HepG2 (cell line): ENCODE data around the gene PDZD8. TPM values are rescaled to one million over a fixed set of nuclear protein-coding genes. Genes with fewer than 3 reads are reported as not detected.

ENCODE experiments used
- ATAC-seq: fragments of 200-7000 bp; cut with Tn5 transposase; 3 replicates; pipeline ENCODE4 v1.9.1; 2020; ENCODE audit warnings: mild to moderate bottlenecking, moderate library complexity
- BruUV-seq: library from RNA; stranded (reverse); fragments of 400-500 nt; replicated peaks from 2 replicates; lab custom pipeline; 2021; lab: Mats Ljungman, UMichigan
- CTCF ChIA-PET: fragments of 300-600 bp; formaldehyde crosslinking; extraction: SDS; loops from one replicate; lab custom pipeline; 2021; ENCODE audit warnings: low total read pairs, inconsistent platforms, low intra/inter-chr PET ratio; lab: Yijun Ruan, JAX
- POLR2A ChIA-PET: fragments of 350-600 bp; sonication (Branson Sonifier 250); formaldehyde crosslinking; loops from one replicate; lab custom pipeline; 2020; ENCODE audit warnings: antibody characterized with exemption, inconsistent platforms; lab: Yijun Ruan, JAX
- DNase-seq: peaks from one replicate; pipeline ENCODE4 v3.0.0-alpha.2; 2015; ENCODE audit warnings: low spot score
- FAIRE-seq: peaks from 3 replicates; lab custom pipeline; 2011; peaks lifted over from hg19 to GRCh38; lab: Jason Lieb, UNC
- H2AFZ ChIP-seq: one replicate; pipeline ENCODE4 v1.6.1; 2011; ENCODE audit warnings: low read length, inconsistent platforms
- H3K27ac ChIP-seq: fragments of 300-600 bp; 3 replicates; pipeline ENCODE4 v1.8.0; 2011; ENCODE audit warnings: mixed run types, mild to moderate bottlenecking, mixed read lengths, low read length, inconsistent platforms; ENCODE audit not compliant: insufficient read depth; ENCODE audit errors: extremely low read length
- H3K27me3 ChIP-seq, 2 experiments: fragments of 200-600 bp in 1 of 2; 2 replicates in 1 of 2; 3 replicates in 1 of 2; pipeline versions ENCODE4 v1.6.0 to v1.8.0; 2011; ENCODE audit warnings: low read length in 2 of 2, mild to moderate bottlenecking in 2 of 2, moderate library complexity in 2 of 2, inconsistent platforms in 1 of 2; ENCODE audit not compliant: insufficient read depth in 2 of 2, control insufficient read depth in 1 of 2
- H3K36me3 ChIP-seq, 2 experiments: fragments of 200-600 bp in 1 of 2; replicated peaks in 1 of 2; 2 replicates in 1 of 2; 3 replicates in 1 of 2; pipeline versions ENCODE4 v1.5.1 to v1.8.0; 2011; ENCODE audit warnings: low read length in 2 of 2, inconsistent platforms in 1 of 2; ENCODE audit not compliant: insufficient read depth in 2 of 2, control insufficient read depth in 1 of 2
- H3K4me1 ChIP-seq: 2 replicates; pipeline ENCODE4 v1.5.1; 2012; ENCODE audit warnings: low read length, inconsistent platforms; ENCODE audit not compliant: insufficient read depth
- H3K4me2 ChIP-seq: 2 replicates; pipeline ENCODE4 v1.6.0; 2011; ENCODE audit warnings: low read depth, low read length, inconsistent platforms
- H3K4me3 ChIP-seq, 3 experiments: fragments of 200-600 bp in 1 of 3; sonication (generic), shearing (Covaris generic) in 1 of 3; replicated peaks in 1 of 3; 2 replicates each; pipeline ENCODE4 v1.5.1; 2011 to 2016; ENCODE audit warnings: low read length in 3 of 3, inconsistent platforms in 2 of 3, low read depth in 2 of 3, mild to moderate bottlenecking in 2 of 3, control low read depth in 1 of 3, mixed read lengths in 1 of 3; ENCODE audit not compliant: insufficient read depth in 1 of 3
- H3K79me2 ChIP-seq: one replicate; pipeline ENCODE4 v1.6.1; 2011; ENCODE audit warnings: low read length, inconsistent platforms; ENCODE audit not compliant: insufficient read depth
- H3K9ac ChIP-seq: 2 replicates; pipeline ENCODE4 v1.6.0; 2011; ENCODE audit warnings: mild to moderate bottlenecking, low read depth, low read length, inconsistent platforms; ENCODE audit not compliant: insufficient read depth
- H3K9me3 ChIP-seq: 2 replicates; pipeline ENCODE4 v1.5.1; 2012; ENCODE audit warnings: mild to moderate bottlenecking, low read length
- H4K20me1 ChIP-seq: 2 replicates; pipeline ENCODE4 v1.6.0; 2011; ENCODE audit warnings: inconsistent platforms, mild to moderate bottlenecking, low read length, moderate library complexity; ENCODE audit not compliant: insufficient read depth
- ARID3A ChIP-seq: IDR thresholded peaks from 2 replicates; pipeline ENCODE4 v1.6.1; 2012; ENCODE audit warnings: low read depth, low read length, improper control_type of control experiment
- ATM ChIP-seq: fragments of 450-650 bp; IDR thresholded peaks from 2 replicates; pipeline ENCODE4 v1.7.1; 2017; ENCODE audit warnings: mild to moderate bottlenecking, borderline replicate concordance
- CCDC6 ChIP-seq: sonication (generic); formaldehyde crosslinking; IDR thresholded peaks from 2 replicates; pipeline ENCODE4 v1.8.1; 2022; ENCODE audit warnings: mild to moderate bottlenecking, missing genetic modification reagents, moderate library complexity
- CREM ChIP-seq, 2 experiments: sonication (generic) in 1 of 2; formaldehyde crosslinking in 1 of 2; IDR thresholded peaks; 2 replicates each; pipeline versions ENCODE4 v1.4.0 to v1.6.1; 2016 to 2020; ENCODE audit warnings: antibody characterized with exemption in 1 of 2, mild to moderate bottlenecking in 1 of 2, missing genetic modification reagents in 1 of 2
- FOXA1 ChIP-seq, 2 experiments: fragments of 450-650 bp in 1 of 2; sonication (generic) in 1 of 2; formaldehyde crosslinking in 1 of 2; IDR thresholded peaks; 2 replicates each; pipeline versions ENCODE4 v1.4.0 to v1.6.1; 2016 to 2020; ENCODE audit warnings: missing genetic modification reagents in 1 of 2
- FOXP1 ChIP-seq, 2 experiments: fragments of 450-650 bp in 1 of 2; IDR thresholded peaks; 2 replicates each; pipeline ENCODE4 v1.6.1; 2017 to 2018; ENCODE audit warnings: antibody characterized with exemption in 1 of 2
- GATAD2A ChIP-seq: IDR thresholded peaks from 2 replicates; pipeline ENCODE4 v1.6.1; 2016
- HNF4G ChIP-seq, 2 experiments: sonication (generic) in 1 of 2; formaldehyde crosslinking in 1 of 2; IDR thresholded peaks; 2 replicates each; pipeline versions ENCODE4 v1.4.0 to v1.6.1; 2011 to 2020; ENCODE audit warnings: borderline replicate concordance in 2 of 2, low read depth in 2 of 2, mild to moderate bottlenecking in 2 of 2, low read length in 1 of 2, missing genetic modification reagents in 1 of 2, moderate library complexity in 1 of 2
- IKZF1 ChIP-seq: fragments of 450-650 bp; IDR thresholded peaks from 2 replicates; pipeline ENCODE4 v1.7.1; 2016
- MXI1 ChIP-seq: IDR thresholded peaks from 3 replicates; pipeline ENCODE4 v1.6.1; 2012; ENCODE audit warnings: low read depth, low read length, inconsistent platforms, borderline replicate concordance
- NFRKB ChIP-seq: fragments of 450-650 bp; IDR thresholded peaks from 2 replicates; pipeline ENCODE4 v1.6.1; 2017
- SKI ChIP-seq: fragments of 450-650 bp; IDR thresholded peaks from one replicate; pipeline ENCODE4 v1.6.1; 2018; ENCODE audit warnings: mild to moderate bottlenecking; ENCODE audit not compliant: partially characterized antibody
- TGIF2 ChIP-seq: IDR thresholded peaks from 2 replicates; pipeline ENCODE4 v1.6.1; 2016; ENCODE audit warnings: control low read depth, missing compliant biosample characterization
- TRAFD1 ChIP-seq: sonication (generic); formaldehyde crosslinking; IDR thresholded peaks from 2 replicates; pipeline ENCODE4 v1.5.1; 2020; ENCODE audit warnings: missing genetic modification reagents, mild to moderate bottlenecking, borderline replicate concordance
- ZBTB21 ChIP-seq: sonication (generic); formaldehyde crosslinking; IDR thresholded peaks from 2 replicates; pipeline ENCODE4 v1.4.0; 2020; ENCODE audit warnings: missing genetic modification reagents
- ZFY ChIP-seq: sonication (generic); formaldehyde crosslinking; IDR thresholded peaks from 2 replicates; pipeline ENCODE4 v1.4.0; 2020; ENCODE audit warnings: missing genetic modification reagents
- ZNF101 ChIP-seq: sonication (generic); formaldehyde crosslinking; IDR thresholded peaks from 2 replicates; pipeline ENCODE4 v1.4.0; 2020; ENCODE audit warnings: mild to moderate bottlenecking, low read depth, missing genetic modification reagents, borderline replicate concordance
- ZNF431 ChIP-seq: sonication (generic); formaldehyde crosslinking; IDR thresholded peaks from 2 replicates; pipeline ENCODE4 v1.9.0; 2022; ENCODE audit warnings: missing genetic modification reagents, low read depth, mild to moderate bottlenecking, borderline replicate concordance
- ZNF543 ChIP-seq: sonication (generic); formaldehyde crosslinking; IDR thresholded peaks from 2 replicates; pipeline ENCODE4 v1.4.0; 2020; ENCODE audit warnings: mild to moderate bottlenecking, missing genetic modification reagents
- ZNF639 ChIP-seq: conservative IDR thresholded peaks from 2 replicates; pipeline ENCODE4 v1.6.1; 2018; ENCODE audit warnings: missing genetic modification reagents
- ZNF775 ChIP-seq: sonication (generic); formaldehyde crosslinking; IDR thresholded peaks from 2 replicates; pipeline ENCODE4 v1.4.0; 2020; ENCODE audit warnings: missing genetic modification reagents, mild to moderate bottlenecking, moderate library complexity, borderline replicate concordance
- WGBS: methylation state at CpG from one replicate; pipeline ENCODE4 v1.1.6; 2017; ENCODE audit warnings: low lambda C conversion rate; 5-methylcytosine and 5-hydroxymethylcytosine counted together
- in situ Hi-C: cut with HindIII; loops from 2 replicates; pipeline ENCODE4 v1.10.0; 2017; ENCODE audit warnings: low pct_unique_long_range_greater_than_20kb; ENCODE audit not compliant: extremely low pct_ligation_motif_present
- intact Hi-C: fragments of 100-400 bp; cut with micrococcal nuclease; formaldehyde crosslinking; loops from one replicate; pipeline ENCODE4 v1.10.0; 2022; ENCODE audit not compliant: unreplicated experiment
- polyA plus RNA-seq, 8 experiments: library from polyadenylated mRNA; depleted of rRNA in 3 of 8; stranded (reverse) in 7 of 8; unstranded in 1 of 8; fragments of >200 nt; fragmentation: Illumina TruSeq in 4 of 8; extraction: Trizol in 4 of 8; gene quantifications; 2 replicates each; pipeline versions ENCODE4 v1.2.1 to v1.2.3, GENCODE V29; 2011 to 2016; ENCODE audit warnings: low read depth in 4 of 8, missing spikeins in 1 of 8, mixed read lengths in 1 of 8; ENCODE audit not compliant: insufficient read depth in 1 of 8
- total RNA-seq, 5 experiments: library from RNA; depleted of rRNA; stranded (reverse); fragments of >200 nt; fragmentation: Illumina TruSeq; extraction: Trizol; gene quantifications; 2 replicates each; pipeline ENCODE4 v1.2.3, GENCODE V29; 2016; ENCODE audit warnings: low read depth in 1 of 5

Gene PDZD8
- total and polyA plus RNA-seq, 2 of the 13 experiments (the other 11 are each of a cell fraction or from before 2014, with no cell fraction given) = 11.2 to 32.0 TPM

- intact Hi-C loops = no loop called here
- Histone ChIP-seq H3K4me2 (0 out of 2 replicates have a peak overlapping the region, but pooled peaks have one; percentile 6), H3K4me3 (no peak overlapping the region), H3K9me3 (no peaks in the 10 kb centered on the region), H3K27me3 (peaks cover 0 to 28% of the 10 kb centered on the region in 2 experiments; a peak in 2 of 5 replicates), H2AFZ (no peak overlapping the region), H3K4me1 (peaks cover 39% of the 10 kb centered on the region), H4K20me1 (no peaks in the 10 kb centered on the region), H3K9ac (no peak overlapping the region), H3K79me2 (no peaks in the 10 kb centered on the region), H3K36me3 (no peaks in the 10 kb centered on the region), H3K27ac (no peak overlapping the region)
- in situ Hi-C loops = no loop called here
- 17% methylated on average over 7 of the region's 7 CpGs for WGBS
- ChIA-PET POLR2A (no interaction called here), CTCF (no interaction called here)
- FAIRE-seq (no peak), ATAC-seq (peak; percentile 21; the same call in 1 of the 3 replicates), DNase-seq (peak; percentile 35)
- BruUV-seq = no TSS peak
- peak; percentile 87 for TF ChIP-seq ZBTB21 (CRISPR knock-in tag)
- peak; percentile 23; the same call in 1 of the 3 replicates for TF ChIP-seq MXI1
- TF ChIP-seq ATM = no peak
- TF ChIP-seq ZFY (CRISPR knock-in tag) = no peak
- no peak for TF ChIP-seq ZNF101 (CRISPR knock-in tag)
- TF ChIP-seq ZNF775 = no peak
- TF ChIP-seq TRAFD1 = no peak
- TF ChIP-seq CCDC6 (CRISPR knock-in tag) = no peak
- no peak for TF ChIP-seq SKI
- 0 out of 2 replicates have a peak, but pooled peaks have one; percentile 14 for TF ChIP-seq ARID3A
- TF ChIP-seq ZNF543 (CRISPR knock-in tag) = no peak
- 0 out of 2 replicates have a peak, but pooled peaks have one; percentile 36 for TF ChIP-seq GATAD2A (CRISPR knock-in tag)
- no peak for TF ChIP-seq FOXA1 (IDR thresholded peaks at IDR 0.05)
- TF ChIP-seq FOXA1 (CRISPR knock-in tag; IDR thresholded peaks at IDR 0.05) = peak; percentile 37; the same call in 1 of the 2 replicates
- TF ChIP-seq HNF4G (IDR thresholded peaks at IDR 0.05; ENCODE audit: borderline replicate concordance, low read depth, low read length) = no peak
- no peak for TF ChIP-seq HNF4G (CRISPR knock-in tag; IDR thresholded peaks at IDR 0.05; ENCODE audit: borderline replicate concordance, low read depth)
- no peak for TF ChIP-seq ZNF639 (CRISPR knock-in tag)
- no peak for TF ChIP-seq NFRKB
- TF ChIP-seq CREM (IDR thresholded peaks at IDR 0.05) = no peak
- TF ChIP-seq CREM (CRISPR knock-in tag; IDR thresholded peaks at IDR 0.05) = no peak
- TF ChIP-seq FOXP1 (IDR thresholded peaks at IDR 0.05) = no peak
- no peak for TF ChIP-seq FOXP1 (CRISPR knock-in tag; IDR thresholded peaks at IDR 0.05)
- no peak for TF ChIP-seq IKZF1
- no peak for TF ChIP-seq ZNF431 (CRISPR knock-in tag)
- peak; percentile 69; the same call in 1 of the 2 replicates for TF ChIP-seq TGIF2 (CRISPR knock-in tag)
Measured at GRCh38 chr10:117264782-117265181, 110.5 kb downstream of the PDZD8 start.
